Ishikawa (cell line): ENCODE measurements around the gene SCN2B.

ENCODE experiments used
- CEBPB ChIP-seq: IDR thresholded peaks from 2 replicates; pipeline ENCODE4 v1.6.1; 2012
- CREB1 ChIP-seq: IDR thresholded peaks from 2 replicates; pipeline ENCODE4 v1.6.1; 2012; ENCODE audit warnings: low read depth
- EGR1 ChIP-seq: IDR thresholded peaks from 2 replicates; pipeline ENCODE4 v1.6.1; 2012
- EP300 ChIP-seq: IDR thresholded peaks from 2 replicates; pipeline ENCODE4 v1.6.1; 2012; ENCODE audit warnings: borderline replicate concordance
- FOXM1 ChIP-seq: IDR thresholded peaks from 2 replicates; pipeline ENCODE4 v1.6.1; 2012; ENCODE audit warnings: low read depth, borderline replicate concordance
- NFIC ChIP-seq: IDR thresholded peaks from 2 replicates; pipeline ENCODE4 v1.6.1; 2012
- RAD21 ChIP-seq: IDR thresholded peaks from 2 replicates; pipeline ENCODE4 v1.6.1; 2012; ENCODE audit warnings: low read depth
- TAF1 ChIP-seq: IDR thresholded peaks from 2 replicates; pipeline ENCODE4 v1.6.1; 2012; ENCODE audit warnings: low read depth, mild to moderate bottlenecking
- TCF12 ChIP-seq: IDR thresholded peaks from 2 replicates; pipeline ENCODE4 v1.6.1; 2012; ENCODE audit warnings: low read depth
- TEAD4 ChIP-seq: IDR thresholded peaks from 2 replicates; pipeline ENCODE4 v1.6.1; 2012
- YY1 ChIP-seq: IDR thresholded peaks from 2 replicates; pipeline ENCODE4 v1.6.1; 2012; ENCODE audit warnings: low read depth
- ZBTB7A ChIP-seq: IDR thresholded peaks from 2 replicates; pipeline ENCODE4 v1.6.1; 2012; ENCODE audit warnings: low read depth
- TF ChIP-seq, protein P1 (sequence below): IDR thresholded peaks from 2 replicates; pipeline ENCODE4 v1.6.1; 2012
- TF ChIP-seq, protein P2 (sequence below): IDR thresholded peaks from 2 replicates; pipeline ENCODE4 v1.6.1; 2012
- TF ChIP-seq, protein P3 (sequence below): IDR thresholded peaks from 2 replicates; pipeline ENCODE4 v1.6.1; 2012; ENCODE audit warnings: low read depth, mild to moderate bottlenecking

The SCN2B gene

DNA sequence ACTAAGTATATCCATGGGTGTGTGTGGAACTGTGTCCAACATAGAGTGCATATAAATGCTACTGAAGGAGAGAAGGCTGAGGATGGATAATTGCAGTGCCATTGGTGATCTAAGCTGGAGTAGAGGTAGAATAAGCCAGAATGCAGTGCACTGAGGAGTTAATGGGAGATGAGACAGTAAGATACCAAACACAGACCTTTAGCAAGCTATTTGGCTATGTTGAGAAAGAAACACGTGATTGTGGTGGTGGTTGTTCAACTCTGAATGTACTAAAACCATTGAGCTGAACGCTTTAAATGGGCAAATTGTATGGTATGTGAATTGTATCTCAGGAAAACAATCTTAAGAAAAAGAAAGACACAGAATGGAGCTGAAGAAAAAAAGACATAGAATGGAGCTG, 25.5 kb upstream of the SCN2B start:
- no peak for TF ChIP-seq CREB1
- no peak for TF ChIP-seq TCF12
- TF ChIP-seq, protein P1, sequence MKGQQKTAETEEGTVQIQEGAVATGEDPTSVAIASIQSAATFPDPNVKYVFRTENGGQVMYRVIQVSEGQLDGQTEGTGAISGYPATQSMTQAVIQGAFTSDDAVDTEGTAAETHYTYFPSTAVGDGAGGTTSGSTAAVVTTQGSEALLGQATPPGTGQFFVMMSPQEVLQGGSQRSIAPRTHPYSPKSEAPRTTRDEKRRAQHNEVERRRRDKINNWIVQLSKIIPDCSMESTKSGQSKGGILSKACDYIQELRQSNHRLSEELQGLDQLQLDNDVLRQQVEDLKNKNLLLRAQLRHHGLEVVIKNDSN: no peak
- no peak for TF ChIP-seq ZBTB7A
- no peak for TF ChIP-seq EGR1

DNA sequence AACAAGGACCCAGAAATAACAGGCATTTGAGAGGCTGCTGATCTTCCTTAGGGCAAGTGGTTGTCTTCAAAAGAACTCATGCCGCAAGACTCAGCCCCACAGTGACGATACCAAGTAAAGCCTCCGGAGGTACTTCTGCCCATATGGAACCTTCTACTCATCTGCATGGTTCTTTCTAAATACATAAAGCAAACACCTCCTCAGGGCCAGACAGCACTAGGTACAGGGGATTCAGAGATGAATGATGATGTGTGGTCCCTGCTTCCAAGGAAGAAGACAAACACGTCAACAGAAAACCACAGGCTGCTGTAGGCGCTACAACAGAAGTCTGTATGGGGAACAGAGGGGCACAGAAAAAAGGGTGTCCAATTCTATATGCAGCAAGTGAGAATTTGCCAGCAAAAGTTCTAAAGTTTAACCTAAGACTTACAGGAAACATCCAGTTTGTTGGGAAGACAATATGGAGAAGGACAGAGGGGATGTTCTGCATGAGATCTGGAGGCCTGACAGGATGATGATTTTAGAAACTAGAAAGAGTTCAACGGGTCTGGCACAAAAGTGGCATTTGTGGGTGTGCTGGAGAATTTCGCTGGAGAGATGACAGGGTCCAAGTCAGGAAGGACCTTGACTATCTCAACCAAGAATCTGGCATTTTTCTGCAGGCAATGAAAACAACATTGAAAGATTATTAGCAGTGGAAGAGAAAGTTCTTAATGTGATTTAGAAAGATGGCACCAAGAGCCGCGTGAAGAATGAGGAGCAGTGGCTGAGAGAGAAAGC, 24.7 kb upstream of the SCN2B start:
- TF ChIP-seq TCF12 (no peak), EP300 (no peak), RAD21 (no peak), TEAD4 (no peak), ZBTB7A (no peak), CREB1 (no peak), YY1 (no peak), NFIC (no peak), FOXM1 (no peak)
- TF ChIP-seq, protein P1: no peak

DNA sequence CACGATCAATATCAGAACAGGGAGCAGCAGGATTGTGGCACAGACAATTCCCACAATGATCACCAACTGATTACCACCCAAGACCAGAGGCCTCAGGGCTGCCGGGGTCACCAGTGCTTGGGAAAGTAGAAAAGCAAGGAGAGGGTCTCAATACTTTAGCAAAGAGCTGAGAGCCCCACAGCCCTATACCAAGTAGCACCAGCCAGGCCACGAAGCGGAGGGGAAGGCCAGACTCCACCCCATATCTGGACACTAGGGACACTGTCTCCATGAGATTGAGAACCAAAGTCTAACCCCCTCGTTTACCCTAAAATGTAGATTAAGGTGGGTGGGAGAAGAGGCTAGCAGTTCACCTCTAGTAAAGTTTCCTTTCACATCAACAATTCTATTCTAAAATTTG, 24.1 kb upstream of the SCN2B start:
- TF ChIP-seq EGR1: no peak
- TF ChIP-seq TEAD4: no peak
- no peak for TF ChIP-seq TCF12
- no peak for TF ChIP-seq FOXM1
- TF ChIP-seq ZBTB7A: no peak
- TF ChIP-seq, protein P2, sequence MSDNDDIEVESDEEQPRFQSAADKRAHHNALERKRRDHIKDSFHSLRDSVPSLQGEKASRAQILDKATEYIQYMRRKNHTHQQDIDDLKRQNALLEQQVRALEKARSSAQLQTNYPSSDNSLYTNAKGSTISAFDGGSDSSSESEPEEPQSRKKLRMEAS: no peak
- TF ChIP-seq, protein P1: no peak
- TF ChIP-seq EP300: no peak
- TF ChIP-seq CEBPB: no peak

DNA sequence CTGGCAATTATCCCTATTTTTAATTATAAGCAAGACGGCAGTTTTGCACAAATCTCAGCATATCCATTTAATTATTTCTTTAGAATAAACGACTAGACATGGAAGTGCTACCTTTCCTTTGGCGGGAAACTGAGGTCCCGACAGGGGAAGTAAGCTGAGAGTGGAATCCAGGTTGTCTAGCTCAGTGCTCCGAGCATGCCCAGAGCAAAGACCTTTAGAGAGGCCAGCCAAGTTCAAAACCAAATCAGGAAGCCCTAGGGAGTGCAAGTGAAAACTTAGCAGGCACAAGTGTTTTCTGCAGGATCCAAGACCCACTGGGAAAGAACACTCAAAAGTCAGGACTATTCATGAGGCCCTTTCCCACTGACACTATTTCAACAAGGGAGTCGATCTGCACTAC, 22.7 kb upstream of the SCN2B start:
- TF ChIP-seq TEAD4 (no peak), EGR1 (no peak)

DNA sequence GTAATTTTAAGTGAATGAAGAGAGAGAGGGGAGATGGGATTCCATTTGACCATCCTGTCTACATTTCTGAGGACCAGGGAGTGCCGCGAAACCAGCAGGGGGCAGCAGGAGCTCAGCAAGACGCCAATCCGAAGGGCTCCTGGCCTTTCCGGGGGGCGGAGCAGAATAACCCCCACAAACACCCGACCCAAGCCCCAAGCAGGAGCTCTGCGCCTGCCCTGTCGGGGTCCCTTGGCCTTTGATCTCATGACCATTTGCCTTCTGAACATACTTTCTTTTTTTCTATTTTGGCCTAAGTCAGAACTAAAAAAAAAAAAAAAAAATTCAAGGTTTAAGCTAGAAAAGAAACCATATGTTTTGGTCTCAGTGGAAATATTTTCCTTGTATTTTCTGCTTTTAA, 21.9 kb upstream of the SCN2B start:
- no peak for TF ChIP-seq TCF12
- peak; percentile 97 for TF ChIP-seq RAD21

DNA sequence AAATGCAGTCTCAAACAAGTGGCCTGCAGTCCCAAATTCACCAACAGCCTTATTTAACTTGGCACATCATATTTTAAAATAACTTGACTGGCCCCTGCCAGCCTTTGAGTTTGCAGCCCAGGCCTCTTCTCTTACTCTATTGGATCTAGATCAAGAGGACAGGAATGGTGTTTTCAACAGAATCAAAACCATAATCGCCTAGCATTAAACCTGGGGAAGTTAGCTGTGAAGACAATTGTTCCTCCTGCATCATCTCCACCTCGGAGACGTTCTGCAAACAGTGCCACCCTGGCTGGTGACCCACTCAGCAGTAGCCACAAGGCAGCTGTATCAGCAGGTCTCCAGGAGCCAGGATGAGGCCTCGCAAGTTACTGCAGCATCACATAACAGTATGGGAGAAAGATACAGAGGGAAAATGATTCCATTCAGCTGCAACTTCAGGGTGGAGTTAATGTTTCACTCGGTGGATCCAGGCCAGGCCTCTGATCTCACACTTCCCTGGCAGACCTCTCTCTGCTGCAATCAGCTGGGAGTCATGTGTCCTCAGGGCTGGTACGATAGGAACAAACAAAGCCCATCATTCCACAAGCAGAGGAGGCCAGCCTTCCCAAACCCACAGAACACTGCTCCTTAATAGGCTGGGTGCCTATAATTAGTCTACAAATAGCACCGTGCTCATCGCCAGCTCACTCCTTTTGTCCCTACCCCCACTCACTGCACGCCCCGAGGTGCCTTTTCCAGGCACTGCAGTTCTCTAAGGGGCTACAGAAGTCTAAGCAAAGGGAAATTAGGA, 18.6 kb upstream of the SCN2B start:
- TF ChIP-seq FOXM1 (no peak), TEAD4 (no peak), EGR1 (no peak), EP300 (no peak), YY1 (no peak), ZBTB7A (no peak), RAD21 (no peak), CREB1 (no peak), CEBPB (no peak), TAF1 (no peak)
- TF ChIP-seq, protein P2: no peak
- TF ChIP-seq, protein P1: no peak

DNA sequence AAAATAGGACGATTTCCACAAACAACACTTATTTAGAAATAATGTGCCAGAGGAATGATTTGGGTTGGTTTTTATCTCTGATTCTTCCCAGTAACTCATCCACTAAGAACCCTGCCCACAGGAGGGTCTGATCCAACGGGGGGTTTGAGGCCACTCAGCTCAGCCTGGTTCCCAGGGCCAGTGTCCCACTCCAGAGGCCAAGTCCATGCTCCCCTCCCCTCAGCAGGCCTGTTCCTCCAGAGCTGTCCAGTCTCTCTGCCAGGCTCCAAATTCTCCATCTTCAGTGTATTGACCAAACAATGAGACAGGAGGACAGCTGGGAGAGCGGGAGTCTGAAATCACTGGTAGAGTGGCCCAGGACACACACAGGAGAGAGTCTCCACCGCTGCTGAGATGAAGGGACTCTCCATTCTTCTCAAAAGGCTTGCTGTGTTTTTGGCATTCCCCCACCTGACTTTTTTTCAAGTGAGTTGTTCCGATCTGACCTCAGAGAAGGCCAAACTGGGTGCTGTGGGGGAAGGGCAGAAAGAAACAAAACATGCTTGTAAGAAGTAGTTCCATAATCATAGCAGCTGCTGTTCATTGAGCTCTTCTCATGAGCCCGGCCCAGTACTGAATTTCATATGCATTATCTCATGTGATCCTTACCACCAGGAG, 17.6 kb upstream of the SCN2B start:
- TF ChIP-seq YY1 (no peak), EGR1 (no peak), RAD21 (no peak), EP300 (no peak), TCF12 (no peak), TEAD4 (no peak), TAF1 (no peak), FOXM1 (no peak), NFIC (no peak), ZBTB7A (no peak), CREB1 (no peak), CEBPB (no peak)
- TF ChIP-seq, protein P3, sequence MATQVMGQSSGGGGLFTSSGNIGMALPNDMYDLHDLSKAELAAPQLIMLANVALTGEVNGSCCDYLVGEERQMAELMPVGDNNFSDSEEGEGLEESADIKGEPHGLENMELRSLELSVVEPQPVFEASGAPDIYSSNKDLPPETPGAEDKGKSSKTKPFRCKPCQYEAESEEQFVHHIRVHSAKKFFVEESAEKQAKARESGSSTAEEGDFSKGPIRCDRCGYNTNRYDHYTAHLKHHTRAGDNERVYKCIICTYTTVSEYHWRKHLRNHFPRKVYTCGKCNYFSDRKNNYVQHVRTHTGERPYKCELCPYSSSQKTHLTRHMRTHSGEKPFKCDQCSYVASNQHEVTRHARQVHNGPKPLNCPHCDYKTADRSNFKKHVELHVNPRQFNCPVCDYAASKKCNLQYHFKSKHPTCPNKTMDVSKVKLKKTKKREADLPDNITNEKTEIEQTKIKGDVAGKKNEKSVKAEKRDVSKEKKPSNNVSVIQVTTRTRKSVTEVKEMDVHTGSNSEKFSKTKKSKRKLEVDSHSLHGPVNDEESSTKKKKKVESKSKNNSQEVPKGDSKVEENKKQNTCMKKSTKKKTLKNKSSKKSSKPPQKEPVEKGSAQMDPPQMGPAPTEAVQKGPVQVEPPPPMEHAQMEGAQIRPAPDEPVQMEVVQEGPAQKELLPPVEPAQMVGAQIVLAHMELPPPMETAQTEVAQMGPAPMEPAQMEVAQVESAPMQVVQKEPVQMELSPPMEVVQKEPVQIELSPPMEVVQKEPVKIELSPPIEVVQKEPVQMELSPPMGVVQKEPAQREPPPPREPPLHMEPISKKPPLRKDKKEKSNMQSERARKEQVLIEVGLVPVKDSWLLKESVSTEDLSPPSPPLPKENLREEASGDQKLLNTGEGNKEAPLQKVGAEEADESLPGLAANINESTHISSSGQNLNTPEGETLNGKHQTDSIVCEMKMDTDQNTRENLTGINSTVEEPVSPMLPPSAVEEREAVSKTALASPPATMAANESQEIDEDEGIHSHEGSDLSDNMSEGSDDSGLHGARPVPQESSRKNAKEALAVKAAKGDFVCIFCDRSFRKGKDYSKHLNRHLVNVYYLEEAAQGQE: no peak
- TF ChIP-seq, protein P1: no peak
- TF ChIP-seq, protein P2: no peak
